Measurements from ENCODE around the gene COL6A6. TPM values are rescaled to one million over a fixed set of nuclear protein-coding genes. Genes with fewer than 3 reads are reported as not detected.
A peak's percentile ranks its signal among the peaks of the same experiment; 100 is the strongest.

The COL6A6 gene
- total RNA-seq, result 0.27 TPM

- DNase-seq (ENCODE audit: low read depth in 2 of 3, low spot score in 2 of 3), result no peak
Measured at GRCh38 chr3:130516645-130517512, at the start of gene COL6A6. TSS of gene COL6A6 (plus strand) at chr3:130517177. CDS start at chr3:130560365, 43,188 bp downstream.

GRCh38 chr3:130468311-130468710 lies 48.7 kb upstream of the COL6A6 start:
- DNase-seq (ENCODE audit: low read depth in 2 of 3, low spot score in 2 of 3), result no peak

GRCh38 chr3:130470126-130470525 lies 46.9 kb upstream of the COL6A6 start:
- no peak for DNase-seq (ENCODE audit: low read depth in 2 of 3, low spot score in 2 of 3)

GRCh38 chr3:130473416-130473815 lies 43.6 kb upstream of the COL6A6 start:
- DNase-seq (ENCODE audit: low read depth in 2 of 3, low spot score in 2 of 3), result no peak

- peak in 1 of 3 donors; percentile 4 for DNase-seq (ENCODE audit: low read depth in 2 of 3, low spot score in 2 of 3)
Measured at GRCh38 chr3:130480736-130481135, 36.2 kb upstream of the COL6A6 start.

- DNase-seq (ENCODE audit: low read depth in 2 of 3, low spot score in 2 of 3), result no peak
Measured at GRCh38 chr3:130488288-130488687, 28.7 kb upstream of the COL6A6 start.

- DNase-seq (ENCODE audit: low read depth in 2 of 3, low spot score in 2 of 3), result no peak
Measured at GRCh38 chr3:130488769-130489450, 28.1 kb upstream of the COL6A6 start.

GRCh38 chr3:130490241-130490640 lies 26.7 kb upstream of the COL6A6 start:
- no peak for DNase-seq (ENCODE audit: low read depth in 2 of 3, low spot score in 2 of 3)

GRCh38 chr3:130491431-130491830 lies 25.5 kb upstream of the COL6A6 start:
- DNase-seq (ENCODE audit: low read depth in 2 of 3, low spot score in 2 of 3), result no peak

GRCh38 chr3:130504701-130505100 lies 12.3 kb upstream of the COL6A6 start:
- no peak for DNase-seq (ENCODE audit: low read depth in 2 of 3, low spot score in 2 of 3)

GRCh38 chr3:130506031-130506430 lies 10.9 kb upstream of the COL6A6 start:
- no peak for DNase-seq (ENCODE audit: low read depth in 2 of 3, low spot score in 2 of 3)

GRCh38 chr3:130507746-130508145 lies 9.2 kb upstream of the COL6A6 start:
- no peak for DNase-seq (ENCODE audit: low read depth in 2 of 3, low spot score in 2 of 3)

- no peak for DNase-seq (ENCODE audit: low read depth in 2 of 3, low spot score in 2 of 3)
Measured at GRCh38 chr3:130509008-130509407, 8.0 kb upstream of the COL6A6 start.

- no peak for DNase-seq (ENCODE audit: low read depth in 2 of 3, low spot score in 2 of 3)
Measured at GRCh38 chr3:130514681-130515080, 2.3 kb upstream of the COL6A6 start.

GRCh38 chr3:130515755-130516154 lies 1.2 kb upstream of the COL6A6 start:
- DNase-seq (ENCODE audit: low read depth in 2 of 3, low spot score in 2 of 3), result no peak

- DNase-seq (ENCODE audit: low read depth in 2 of 3, low spot score in 2 of 3), result no peak
Measured at GRCh38 chr3:130517602-130518001, 625 bp downstream of the COL6A6 start.

GRCh38 chr3:130519754-130520153 lies 2.8 kb downstream of the COL6A6 start:
- DNase-seq (ENCODE audit: low read depth in 2 of 3, low spot score in 2 of 3), result no peak

GRCh38 chr3:130522399-130522798 lies 5.4 kb downstream of the COL6A6 start:
- no peak for DNase-seq (ENCODE audit: low read depth in 2 of 3, low spot score in 2 of 3)

GRCh38 chr3:130527426-130527825 lies 10.4 kb downstream of the COL6A6 start:
- no peak for DNase-seq (ENCODE audit: low read depth in 2 of 3, low spot score in 2 of 3)

GRCh38 chr3:130528120-130528519 lies 11.1 kb downstream of the COL6A6 start:
- no peak for DNase-seq (ENCODE audit: low read depth in 2 of 3, low spot score in 2 of 3)

GRCh38 chr3:130529486-130530215 lies 12.7 kb downstream of the COL6A6 start:
- no peak for DNase-seq (ENCODE audit: low read depth in 2 of 3, low spot score in 2 of 3)
